B cell (primary cell): ENCODE measurements around the gene PSMC6. TPM values are rescaled to one million over a fixed set of nuclear protein-coding genes. Genes with fewer than 3 reads are reported as not detected.

ENCODE experiments used
- ATAC-seq: fragments of 200-7000 bp; cut with Tn5 transposase; one replicate; pipeline ENCODE4 v1.10.0; 2021; ENCODE audit warnings: low read depth, mild to moderate bottlenecking, moderate number of reproducible peaks, moderate library complexity
- CTCF ChIA-PET: fragments of 350-600 bp; sonication (Branson Sonifier 250); formaldehyde crosslinking; loops from one replicate; lab custom pipeline; 2021; ENCODE audit warnings: antibody characterized with exemption, inconsistent platforms; lab: Charles Lee
- POLR2A ChIA-PET: fragments of 350-600 bp; sonication (Branson Sonifier 250); formaldehyde crosslinking; loops from one replicate; lab custom pipeline; 2021; ENCODE audit warnings: antibody characterized with exemption; lab: Charles Lee
- DNase-seq: peaks from one replicate; pipeline ENCODE4 v3.0.0; 2013
- H2AFZ ChIP-seq: 2 replicates; pipeline ENCODE4 v1.6.1; 2012; ENCODE audit warnings: mild to moderate bottlenecking, low read depth, low read length; ENCODE audit not compliant: insufficient read depth, poor library complexity, severe bottlenecking
- H3K27ac ChIP-seq, 2 donors: 1 replicate in 1 of 2; 2 replicates in 1 of 2; pipeline ENCODE4 v1.5.1; 2012 to 2013; ENCODE audit warnings: low read length in 2 of 2, mild to moderate bottlenecking in 2 of 2, moderate library complexity in 1 of 2
- H3K27me3 ChIP-seq, 4 experiments: fragments of 200-600 bp in 1 of 4; sonication (generic) in 1 of 4; replicated peaks in 1 of 4; 1 replicate in 2 of 4; 2 replicates in 2 of 4; pipeline versions ENCODE4 v1.6.1 to v1.7.0; 2013 to 2016; ENCODE audit warnings: low read length in 3 of 4, mild to moderate bottlenecking in 2 of 4, mixed read lengths in 1 of 4, moderate library complexity in 1 of 4; ENCODE audit not compliant: insufficient read depth in 4 of 4, control insufficient read depth in 3 of 4; ENCODE audit errors: control extremely low read depth in 1 of 4
- H3K36me3 ChIP-seq, 2 experiments: replicated peaks in 1 of 2; 1 replicate in 1 of 2; 2 replicates in 1 of 2; pipeline versions ENCODE4 v1.6.1 to v1.7.1; 2013; ENCODE audit warnings: low read length in 1 of 2; ENCODE audit not compliant: insufficient read depth in 2 of 2, control insufficient read depth in 1 of 2; ENCODE audit errors: control extremely low read depth in 1 of 2, extremely low read depth in 1 of 2
- H3K4me1 ChIP-seq, 2 donors: fragments of 200-600 bp in 1 of 2; sonication (generic) in 1 of 2; 1 replicate in 1 of 2; 2 replicates in 1 of 2; pipeline versions ENCODE4 v1.5.1 to v1.6.1; 2013 to 2017; ENCODE audit warnings: low read length in 2 of 2; ENCODE audit not compliant: control insufficient read depth in 2 of 2, insufficient read depth in 2 of 2
- H3K4me2 ChIP-seq: replicated peaks from 2 replicates; pipeline ENCODE3; 2012; ENCODE audit warnings: mild to moderate bottlenecking, low read depth, low read length; ENCODE audit not compliant: poor library complexity, severe bottlenecking
- H3K4me3 ChIP-seq, 5 experiments: fragments of 200-600 bp in 1 of 5; sonication (generic) in 1 of 5; 1 replicate in 3 of 5; 2 replicates in 2 of 5; pipeline versions ENCODE4 v1.5.1 to v1.7.0; 2011 to 2016; ENCODE audit warnings: low read length in 4 of 5, mild to moderate bottlenecking in 4 of 5, low read depth in 2 of 5, control low read depth in 1 of 5, moderate library complexity in 1 of 5; ENCODE audit not compliant: insufficient read depth in 1 of 5; ENCODE audit errors: control extremely low read depth in 1 of 5, extremely low read depth in 1 of 5
- H3K79me2 ChIP-seq: fragments of 200-600 bp; sonication (generic); one replicate; pipeline ENCODE4 v1.6.0; 2016; ENCODE audit warnings: low read length; ENCODE audit not compliant: control insufficient read depth, insufficient read depth
- H3K9ac ChIP-seq: fragments of 200-600 bp; sonication (generic); 2 replicates; pipeline ENCODE4 v1.6.1; 2017; ENCODE audit warnings: mild to moderate bottlenecking, low read length, moderate library complexity
- H3K9me3 ChIP-seq, 3 donors: one replicate each; pipeline versions ENCODE4 v1.6.1 to v1.7.1; 2013; ENCODE audit warnings: low read length in 2 of 3; ENCODE audit not compliant: control insufficient read depth in 2 of 3, insufficient read depth in 1 of 3; ENCODE audit errors: control extremely low read depth in 1 of 3
- H4K20me1 ChIP-seq: 2 replicates; pipeline ENCODE4 v1.6.0; 2012; ENCODE audit warnings: mild to moderate bottlenecking, low read length; ENCODE audit not compliant: insufficient read depth, control insufficient read depth, poor library complexity, severe bottlenecking
- H3K27ac Mint-ChIP-seq: one replicate; pipeline ENCODE4 v1.8.0; 2021; ENCODE audit warnings: mixed read lengths
- H3K27me3 Mint-ChIP-seq: one replicate; pipeline ENCODE4 v1.8.0; 2021; ENCODE audit warnings: mixed read lengths
- H3K4me1 Mint-ChIP-seq: one replicate; pipeline ENCODE4 v1.8.0; 2021; ENCODE audit warnings: mixed read lengths
- H3K4me3 Mint-ChIP-seq: one replicate; pipeline ENCODE4 v1.8.0; 2021; ENCODE audit warnings: mixed read lengths
- H3K9me3 Mint-ChIP-seq: one replicate; pipeline ENCODE4 v1.8.0; 2022; ENCODE audit warnings: mixed read lengths; ENCODE audit not compliant: insufficient read depth
- CTCF ChIP-seq: fragments of 200-600 bp; IDR thresholded peaks from one replicate; pipeline ENCODE4 v1.8.0; 2022; ENCODE audit warnings: antibody characterized with exemption, mild to moderate bottlenecking
- EZH2 ChIP-seq: IDR thresholded peaks from 2 replicates; pipeline ENCODE4 v1.6.1; 2012; ENCODE audit warnings: borderline replicate concordance, low read depth, mild to moderate bottlenecking, moderate library complexity, low read length; ENCODE audit not compliant: insufficient read depth, poor library complexity, severe bottlenecking
- WGBS: methylation state at CpG from one replicate; pipeline ENCODE4 v1.1.5; 2013; ENCODE audit warnings: missing lambda C conversion rate; ENCODE audit not compliant: insufficient coverage; 5-methylcytosine and 5-hydroxymethylcytosine counted together
- intact Hi-C: fragments of 100-400 bp; cut with micrococcal nuclease; formaldehyde crosslinking; loops from one replicate; pipeline ENCODE4 v1.10.0; 2022
- polyA plus RNA-seq: library from polyadenylated mRNA; depleted of rRNA; stranded (reverse); fragments of >200 nt; gene quantifications from 2 replicates; pipeline ENCODE4 v1.2.3, GENCODE V29; 2012
- total RNA-seq, 2 donors: library from RNA; stranded (reverse); fragments of 120-200 nt in 1 of 2; gene quantifications; 1 replicate in 1 of 2; 2 replicates in 1 of 2; pipeline versions ENCODE4 v1.2.3 to v1.2.4, GENCODE V29; 2013 to 2022

Gene PSMC6
- total and polyA plus RNA-seq, 2 donors (not counting 1 experiment from before 2014, with no cell fraction given): 35.6 to 75.3 TPM

GRCh38 chr14:52767058-52767833, 60.2 kb downstream of the PSMC6 start:
- Histone ChIP-seq H3K79me2 (peaks cover 3% of the 10 kb centered on the region), H3K36me3 (peaks cover under 1 to 61% of the 10 kb centered on the region in 2 experiments), H3K4me1 (peaks cover 0 to 4% of the 10 kb centered on the region in 2 donors), H3K27me3 (no peaks in the 10 kb centered on the region), H3K9me3 (no peaks in the 10 kb centered on the region), H4K20me1 (no peaks in the 10 kb centered on the region), H2AFZ (no peak overlapping the region), H3K4me3 (no peak overlapping the region), H3K9ac (no peak overlapping the region), H3K27ac (no peak overlapping the region), H3K4me2 (no peak overlapping the region)
- DNase-seq (no peak), ATAC-seq (no peak)
- TF ChIP-seq CTCF (no peak), EZH2 (no peak)
- Mint-ChIP-seq H3K9me3 (no peaks in the 10 kb centered on the region), H3K27ac (no peak overlapping the region), H3K27me3 (no peaks in the 10 kb centered on the region), H3K4me1 (peaks cover 9% of the 10 kb centered on the region), H3K4me3 (no peak overlapping the region)
- CTCF ChIA-PET: no interaction called here
- WGBS: 100% methylated on average over 2 of the region's 3 CpGs
- POLR2A ChIA-PET: no interaction called here
- intact Hi-C loops: no loop called here

GRCh38 chr14:52769887-52770286, 62.9 kb downstream of the PSMC6 start:
- Histone ChIP-seq H4K20me1 (no peaks in the 10 kb centered on the region), H3K9me3 (no peaks in the 10 kb centered on the region), H3K4me3 (no peak overlapping the region), H2AFZ (no peak overlapping the region), H3K36me3 (peaks cover 4 to 68% of the 10 kb centered on the region in 2 experiments), H3K4me1 (no peaks in the 10 kb centered on the region), H3K27ac (no peak overlapping the region), H3K27me3 (no peaks in the 10 kb centered on the region), H3K9ac (no peak overlapping the region), H3K4me2 (no peak overlapping the region), H3K79me2 (peaks cover 3% of the 10 kb centered on the region)
- CTCF ChIA-PET: no interaction called here
- H3K27me3 Mint-ChIP-seq: no peaks in the 10 kb centered on the region
- no peaks in the 10 kb centered on the region for H3K4me1 Mint-ChIP-seq
- TF ChIP-seq EZH2 (no peak), CTCF (no peak)
- intact Hi-C loops: no loop called here
- ATAC-seq (no peak), DNase-seq (no peak)
- no peak overlapping the region for H3K27ac Mint-ChIP-seq
- POLR2A ChIA-PET: no interaction called here
- H3K9me3 Mint-ChIP-seq: no peaks in the 10 kb centered on the region
- H3K4me3 Mint-ChIP-seq: no peak overlapping the region
